Hepatocyte (in vitro differentiated cells): Measurements from ENCODE around the gene CLSTN3.

ENCODE experiments used
- CTCF ChIP-seq: fragments of 200-600 bp; sonication (generic); IDR thresholded peaks from 2 replicates; pipeline ENCODE4 v1.5.1; 2016; ENCODE audit warnings: antibody characterized with exemption, mild to moderate bottlenecking; ENCODE audit not compliant: poor library complexity
- EZH2 ChIP-seq: fragments of 200-600 bp; sonication (generic); IDR thresholded peaks from 2 replicates; pipeline ENCODE4 v1.6.1; 2016; ENCODE audit warnings: antibody characterized with exemption, mild to moderate bottlenecking, borderline replicate concordance

GRCh38 chr12:7129287-7129871 is 792 bp upstream of the CLSTN3 start:
- no peak for TF ChIP-seq EZH2
- TF ChIP-seq CTCF: no peak
